HTR-8/SVneo (cell line): ENCODE data around the gene FOXJ3.

ENCODE experiments used
- DNase-seq: peaks from one replicate; pipeline ENCODE4 v3.0.0; 2011; ENCODE audit warnings: low spot score, mixed read lengths; ENCODE audit not compliant: insufficient read length
- FAIRE-seq: peaks from 2 replicates; lab custom pipeline; 2011; peaks lifted over from hg19 to GRCh38; lab: Jason Lieb, UNC

FOXJ3 gene

GRCh38 chr1:42133390-42133789, 201.6 kb downstream of the FOXJ3 start:
- DNase-seq = no peak
- FAIRE-seq = no peak

GRCh38 chr1:42130061-42130660, 204.9 kb downstream of the FOXJ3 start:
- DNase-seq = no peak
- no peak for FAIRE-seq

GRCh38 chr1:42128964-42129363, 206.1 kb downstream of the FOXJ3 start:
- DNase-seq = no peak
- no peak for FAIRE-seq

GRCh38 chr1:42128499-42128898, 206.5 kb downstream of the FOXJ3 start:
- DNase-seq (no peak), FAIRE-seq (no peak)

GRCh38 chr1:42127767-42128166, 207.3 kb downstream of the FOXJ3 start:
- DNase-seq = no peak
- no peak for FAIRE-seq
